ENCODE results near the gene L3MBTL4.
A peak's percentile ranks its signal among the peaks of the same experiment; 100 is the strongest.

L3MBTL4 gene

DNA sequence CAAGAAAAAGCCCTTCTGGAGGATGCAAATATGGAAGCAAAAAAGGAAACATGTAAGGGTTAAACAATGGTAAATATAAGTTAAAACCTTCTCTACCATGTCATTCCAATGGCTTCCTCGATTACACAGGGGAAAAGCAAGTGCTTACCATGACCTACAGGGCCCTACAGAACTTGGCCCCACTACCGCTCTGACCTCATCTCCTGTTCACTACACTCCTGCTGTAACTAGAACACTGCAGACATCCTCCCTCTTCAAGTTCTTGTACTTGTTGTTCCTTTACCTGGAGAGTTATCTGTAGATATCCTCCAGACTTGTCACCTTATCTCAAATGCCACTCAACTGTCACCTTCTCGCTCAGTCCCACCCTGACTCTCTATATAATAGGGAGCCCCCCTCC is 194.6 kb downstream of the L3MBTL4 start:
- H3K4me3 ChIP-seq (ENCODE audit: low read depth, low read length): no peak overlapping the region
- TF ChIP-seq, protein P1, sequence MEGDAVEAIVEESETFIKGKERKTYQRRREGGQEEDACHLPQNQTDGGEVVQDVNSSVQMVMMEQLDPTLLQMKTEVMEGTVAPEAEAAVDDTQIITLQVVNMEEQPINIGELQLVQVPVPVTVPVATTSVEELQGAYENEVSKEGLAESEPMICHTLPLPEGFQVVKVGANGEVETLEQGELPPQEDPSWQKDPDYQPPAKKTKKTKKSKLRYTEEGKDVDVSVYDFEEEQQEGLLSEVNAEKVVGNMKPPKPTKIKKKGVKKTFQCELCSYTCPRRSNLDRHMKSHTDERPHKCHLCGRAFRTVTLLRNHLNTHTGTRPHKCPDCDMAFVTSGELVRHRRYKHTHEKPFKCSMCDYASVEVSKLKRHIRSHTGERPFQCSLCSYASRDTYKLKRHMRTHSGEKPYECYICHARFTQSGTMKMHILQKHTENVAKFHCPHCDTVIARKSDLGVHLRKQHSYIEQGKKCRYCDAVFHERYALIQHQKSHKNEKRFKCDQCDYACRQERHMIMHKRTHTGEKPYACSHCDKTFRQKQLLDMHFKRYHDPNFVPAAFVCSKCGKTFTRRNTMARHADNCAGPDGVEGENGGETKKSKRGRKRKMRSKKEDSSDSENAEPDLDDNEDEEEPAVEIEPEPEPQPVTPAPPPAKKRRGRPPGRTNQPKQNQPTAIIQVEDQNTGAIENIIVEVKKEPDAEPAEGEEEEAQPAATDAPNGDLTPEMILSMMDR (IDR thresholded peaks at IDR 0.05; ENCODE audit: borderline replicate concordance, insufficient read depth, low read depth, low read length): no peak

DNA sequence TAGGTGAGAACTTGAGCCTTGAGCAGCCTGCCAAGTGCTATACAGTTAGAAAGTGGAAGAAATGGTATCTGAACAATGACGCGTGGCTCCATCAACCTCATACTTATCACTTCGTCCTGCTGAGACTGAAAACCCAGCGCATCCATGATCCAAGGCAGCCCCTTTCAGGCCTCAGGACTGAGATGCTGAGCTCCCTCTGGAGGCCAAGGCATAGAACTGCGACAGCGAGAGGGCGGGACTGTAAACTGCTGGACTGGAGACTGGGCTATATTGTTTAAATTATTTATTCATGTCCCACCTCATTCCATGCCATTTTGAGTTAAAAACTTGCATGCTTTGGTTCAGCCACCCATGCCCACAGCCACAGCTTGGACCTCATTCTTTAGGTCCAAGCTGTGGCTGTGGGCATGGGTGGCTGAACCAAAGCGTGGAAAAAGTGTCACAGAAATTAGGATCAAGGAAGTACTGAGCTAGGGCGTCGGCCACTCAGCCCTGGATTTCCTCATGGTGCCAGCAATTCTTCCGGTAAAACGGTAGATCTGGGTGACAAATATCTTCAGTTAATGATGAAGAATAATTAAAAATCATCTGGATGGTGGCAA is 195.5 kb downstream of the L3MBTL4 start:
- no peak overlapping the region for H3K4me3 ChIP-seq (ENCODE audit: low read depth, low read length)
- TF ChIP-seq, protein P1 (IDR thresholded peaks at IDR 0.05; ENCODE audit: borderline replicate concordance, insufficient read depth, low read depth, low read length): peak; percentile 68; the same call in 1 of the 2 replicates

DNA sequence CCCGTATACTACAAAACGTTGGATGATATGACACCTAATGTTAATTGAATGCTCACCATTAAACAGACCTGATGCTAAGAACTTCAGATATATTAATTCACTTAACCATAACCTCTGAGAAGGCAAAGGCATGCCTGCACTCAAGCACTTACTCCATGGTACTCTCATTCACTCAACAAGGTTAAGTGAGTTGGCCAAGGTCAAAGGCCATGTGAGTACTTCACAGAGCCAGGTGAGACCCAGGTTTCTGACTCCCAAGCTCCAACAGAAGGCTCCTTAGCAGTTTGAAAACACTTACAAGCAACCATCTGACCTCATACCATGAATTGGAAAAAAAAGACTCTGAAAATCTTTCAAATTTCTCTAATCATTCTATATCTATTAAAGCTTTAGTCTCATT is 198.8 kb downstream of the L3MBTL4 start:
- H3K4me3 ChIP-seq (ENCODE audit: low read depth, low read length): no peak overlapping the region
- TF ChIP-seq, protein P1 (IDR thresholded peaks at IDR 0.05; ENCODE audit: borderline replicate concordance, insufficient read depth, low read depth, low read length): no peak

DNA sequence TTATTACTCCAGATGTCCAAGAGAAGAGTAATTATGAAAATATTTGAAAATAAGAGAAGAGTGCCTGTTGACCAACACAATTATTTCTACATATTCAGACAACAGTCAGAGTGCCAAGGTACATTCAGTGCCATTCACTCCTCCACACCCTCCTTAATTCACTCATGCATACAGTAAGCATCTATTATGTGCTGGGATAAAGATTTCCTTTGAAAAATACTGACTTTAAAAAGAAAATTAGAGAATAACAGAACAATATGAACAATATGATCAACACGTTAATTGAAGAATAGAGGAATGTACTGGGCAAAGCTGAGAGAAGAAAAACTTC is 203.6 kb downstream of the L3MBTL4 start:
- TF ChIP-seq, protein P1 (IDR thresholded peaks at IDR 0.05; ENCODE audit: borderline replicate concordance, insufficient read depth, low read depth, low read length): no peak
- no peak overlapping the region for H3K4me3 ChIP-seq (ENCODE audit: low read depth, low read length)

DNA sequence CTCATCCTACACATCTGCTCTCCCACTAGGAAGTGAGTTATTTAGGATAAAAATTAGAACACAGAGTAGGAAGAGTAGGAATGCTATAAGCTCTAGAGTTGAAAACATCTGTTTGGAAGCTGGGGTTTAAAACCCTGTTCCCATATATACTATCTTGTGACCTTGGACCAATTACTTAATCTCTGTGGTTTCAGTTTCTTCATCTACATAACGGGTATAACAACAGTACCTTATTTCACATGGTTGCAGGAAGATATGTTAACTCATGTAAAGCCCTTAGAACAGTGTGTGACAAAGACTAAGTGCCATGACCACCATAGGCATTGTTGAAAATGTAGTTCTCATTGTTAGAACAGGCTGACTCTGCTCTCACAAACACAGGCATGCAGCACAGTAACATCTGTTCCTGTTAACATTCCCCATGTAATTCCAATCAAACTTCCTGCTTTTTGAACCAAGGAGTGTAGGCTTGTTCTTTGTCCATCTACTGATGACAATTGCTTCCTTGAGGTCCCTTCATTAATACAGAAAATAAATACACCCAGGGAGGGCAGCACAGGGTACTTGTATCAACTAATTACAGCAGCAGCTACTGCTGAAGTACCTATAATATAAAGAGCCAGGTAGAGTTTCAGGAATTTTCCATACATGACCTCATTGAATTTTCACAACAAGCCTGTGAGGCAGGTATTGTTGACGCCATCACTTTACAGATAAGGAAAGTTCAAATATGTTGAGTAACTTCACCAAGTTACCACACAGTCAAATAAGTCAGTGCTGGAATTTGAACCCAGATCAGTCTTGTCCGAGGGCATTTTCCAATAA is 204.2 kb downstream of the L3MBTL4 start:
- TF ChIP-seq, protein P1 (IDR thresholded peaks at IDR 0.05; ENCODE audit: borderline replicate concordance, insufficient read depth, low read depth, low read length): no peak
- H3K4me3 ChIP-seq (ENCODE audit: low read depth, low read length): no peak overlapping the region

DNA sequence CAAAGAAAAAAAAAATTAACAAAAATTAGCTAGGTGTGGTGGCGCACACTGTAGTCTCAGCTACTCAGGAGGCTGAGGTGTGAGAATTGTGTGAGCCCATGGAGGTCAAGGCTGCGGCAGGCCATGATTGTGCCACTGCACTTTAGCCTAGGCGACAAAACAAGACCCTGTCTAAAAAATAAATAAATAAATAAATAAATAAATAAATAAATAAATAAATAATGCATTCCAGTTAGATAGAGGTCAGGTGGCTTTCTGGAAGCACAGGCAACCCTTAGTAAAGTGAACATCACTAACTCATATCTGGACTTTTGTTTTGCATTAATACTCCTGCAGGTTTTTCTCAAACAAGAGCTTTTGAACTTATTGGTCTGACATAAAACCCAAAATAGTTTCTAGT is 206.8 kb downstream of the L3MBTL4 start:
- H3K4me3 ChIP-seq (ENCODE audit: low read depth, low read length): no peak overlapping the region
- TF ChIP-seq, protein P1 (IDR thresholded peaks at IDR 0.05; ENCODE audit: borderline replicate concordance, insufficient read depth, low read depth, low read length): no peak

DNA sequence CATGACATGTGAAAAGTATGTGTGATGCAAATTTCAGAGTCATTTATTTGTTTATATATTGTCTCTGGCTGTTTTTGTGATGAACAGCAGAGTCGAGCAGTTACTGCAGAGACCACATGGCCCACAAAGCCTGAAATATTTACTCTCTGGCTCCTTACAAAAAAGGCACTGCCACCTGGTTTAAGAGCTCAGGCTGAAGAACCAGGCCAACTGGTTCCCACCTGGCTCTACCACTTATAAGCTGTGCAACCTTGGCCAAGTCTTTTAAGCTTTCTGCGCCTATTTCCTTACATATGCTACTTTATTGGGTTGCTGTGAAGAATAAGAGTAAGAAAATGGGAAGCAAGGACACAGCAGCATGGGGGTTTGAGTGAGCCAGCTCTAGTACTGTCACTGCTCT is 207.6 kb downstream of the L3MBTL4 start:
- TF ChIP-seq, protein P1 (IDR thresholded peaks at IDR 0.05; ENCODE audit: borderline replicate concordance, insufficient read depth, low read depth, low read length): no peak
- H3K4me3 ChIP-seq (ENCODE audit: low read depth, low read length): no peak overlapping the region
